SU-DHL-6 (cell line): ENCODE data around the gene CENPC.
"Not testable (repeated sequence)": the region's sequence is repeated elsewhere in the genome, so short reads cannot be mapped to it uniquely, and the experiment has no call there.

Experiments used
- H2AFZ ChIP-seq: fragments of 200-600 bp; sonication (generic); 2 replicates; pipeline ENCODE4 v1.6.1; 2014; ENCODE audit warnings: low read depth, mild to moderate bottlenecking, moderate library complexity, mixed read lengths, antibody characterized with exemption, low read length; ENCODE audit not compliant: severe bottlenecking
- H3F3A ChIP-seq: fragments of 200-600 bp; shearing (Covaris generic); 2 replicates; pipeline ENCODE4 v1.6.0; 2016; ENCODE audit warnings: antibody characterized with exemption, mild to moderate bottlenecking; ENCODE audit not compliant: insufficient read depth
- H3K27ac ChIP-seq: fragments of 200-600 bp; sonication (generic); 2 replicates; pipeline ENCODE4 v1.5.1; 2016; ENCODE audit warnings: low read depth, mild to moderate bottlenecking, low read length, moderate library complexity, mixed read lengths
- H3K27me3 ChIP-seq: fragments of 200-600 bp; sonication (generic), shearing (Covaris generic); 2 replicates; pipeline ENCODE4 v1.6.0; 2014; ENCODE audit warnings: mild to moderate bottlenecking, low read length
- H3K36me3 ChIP-seq: fragments of 200-600 bp; sonication (generic); 2 replicates; pipeline ENCODE4 v1.6.1; 2014; ENCODE audit warnings: mild to moderate bottlenecking, low read length, mixed read lengths
- H3K4me2 ChIP-seq: fragments of 300-600, 200-600 bp; shearing (Covaris generic), sonication (generic); 2 replicates; pipeline ENCODE4 v1.6.0; 2014; ENCODE audit warnings: low read length, low read depth, mild to moderate bottlenecking; ENCODE audit not compliant: poor library complexity, severe bottlenecking
- H3K4me3 ChIP-seq: fragments of 200-600 bp; sonication (generic); 2 replicates; pipeline ENCODE4 v1.5.1; 2014; ENCODE audit warnings: antibody characterized with exemption, low read length, mild to moderate bottlenecking, mixed read lengths; ENCODE audit not compliant: insufficient read depth, poor library complexity, severe bottlenecking
- H3K79me2 ChIP-seq: fragments of 200-600 bp; sonication (generic); 2 replicates; pipeline ENCODE4 v1.6.1; 2014; ENCODE audit warnings: mild to moderate bottlenecking, low read length, moderate library complexity; ENCODE audit not compliant: insufficient read depth
- H3K9ac ChIP-seq: fragments of 200-600 bp; sonication (generic); 2 replicates; pipeline ENCODE4 v1.7.0; 2014; ENCODE audit warnings: mild to moderate bottlenecking, low read length
- H3K9me2 ChIP-seq: fragments of 200-600 bp; sonication (generic); replicated peaks from 2 replicates; pipeline ENCODE4 v1.6.1; 2014; ENCODE audit warnings: low read length; ENCODE audit not compliant: insufficient read depth
- H3K9me3 ChIP-seq: fragments of 200-600 bp; sonication (generic); 2 replicates; pipeline ENCODE4 v1.6.1; 2014; ENCODE audit warnings: low read length, mixed read lengths; ENCODE audit not compliant: insufficient read depth
- H4K20me1 ChIP-seq: fragments of 200-600 bp; sonication (generic); 2 replicates; pipeline ENCODE4 v1.6.1; 2014; ENCODE audit warnings: low read depth, mild to moderate bottlenecking, antibody characterized with exemption, low read length, moderate library complexity, mixed read lengths
- EZH2phosphoT487 ChIP-seq: fragments of 200-600 bp; sonication (generic), shearing (Covaris generic); conservative IDR thresholded peaks from 2 replicates; pipeline ENCODE4 v1.6.1; 2018; ENCODE audit warnings: mild to moderate bottlenecking, antibody characterized with exemption, low read length, moderate library complexity, mixed read lengths
- TF ChIP-seq, protein P1 (sequence below): fragments of 200-600 bp; sonication (generic); IDR thresholded peaks from one replicate; pipeline ENCODE4 v1.5.1; 2017; ENCODE audit warnings: antibody characterized with exemption, mild to moderate bottlenecking, low read length, moderate library complexity; ENCODE audit not compliant: insufficient read depth, poor library complexity, severe bottlenecking

Gene CENPC

DNA sequence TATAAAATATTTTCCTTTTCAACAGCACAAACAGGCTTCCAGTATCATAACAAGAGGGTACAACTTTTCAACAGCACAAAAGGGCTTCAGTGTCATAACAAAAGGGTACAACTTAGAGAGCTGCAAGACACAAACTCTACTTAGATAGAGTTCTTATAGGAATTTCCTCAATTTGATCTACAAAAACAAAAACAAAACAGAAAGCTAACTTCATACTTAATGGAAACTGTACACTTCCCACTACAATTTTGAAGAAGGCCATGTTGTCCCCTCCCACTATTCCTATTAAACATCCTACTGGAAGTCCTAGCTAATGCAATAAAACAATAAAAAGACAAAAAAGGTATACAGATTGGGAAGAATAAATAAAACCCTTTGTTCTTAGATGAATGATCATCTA is 96.7 kb downstream of the CENPC start:
- Histone ChIP-seq H3K36me3 (no peaks in the 10 kb centered on the region), H3K9me3 (no peaks in the 10 kb centered on the region), H3K4me2 (no peak overlapping the region), H2AFZ (no peak overlapping the region), H3K27me3 (no peaks in the 10 kb centered on the region), H3K4me3 (no peak overlapping the region), H3K9ac (no peak overlapping the region), H3K9me2 (no peaks in the 10 kb centered on the region), H4K20me1 (no peaks in the 10 kb centered on the region), H3K27ac (no peak overlapping the region), H3F3A (no peaks in the 10 kb centered on the region), H3K79me2 (no peaks in the 10 kb centered on the region)
- TF ChIP-seq, protein P1, sequence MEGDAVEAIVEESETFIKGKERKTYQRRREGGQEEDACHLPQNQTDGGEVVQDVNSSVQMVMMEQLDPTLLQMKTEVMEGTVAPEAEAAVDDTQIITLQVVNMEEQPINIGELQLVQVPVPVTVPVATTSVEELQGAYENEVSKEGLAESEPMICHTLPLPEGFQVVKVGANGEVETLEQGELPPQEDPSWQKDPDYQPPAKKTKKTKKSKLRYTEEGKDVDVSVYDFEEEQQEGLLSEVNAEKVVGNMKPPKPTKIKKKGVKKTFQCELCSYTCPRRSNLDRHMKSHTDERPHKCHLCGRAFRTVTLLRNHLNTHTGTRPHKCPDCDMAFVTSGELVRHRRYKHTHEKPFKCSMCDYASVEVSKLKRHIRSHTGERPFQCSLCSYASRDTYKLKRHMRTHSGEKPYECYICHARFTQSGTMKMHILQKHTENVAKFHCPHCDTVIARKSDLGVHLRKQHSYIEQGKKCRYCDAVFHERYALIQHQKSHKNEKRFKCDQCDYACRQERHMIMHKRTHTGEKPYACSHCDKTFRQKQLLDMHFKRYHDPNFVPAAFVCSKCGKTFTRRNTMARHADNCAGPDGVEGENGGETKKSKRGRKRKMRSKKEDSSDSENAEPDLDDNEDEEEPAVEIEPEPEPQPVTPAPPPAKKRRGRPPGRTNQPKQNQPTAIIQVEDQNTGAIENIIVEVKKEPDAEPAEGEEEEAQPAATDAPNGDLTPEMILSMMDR = no peak
- no peak for TF ChIP-seq EZH2phosphoT487

DNA sequence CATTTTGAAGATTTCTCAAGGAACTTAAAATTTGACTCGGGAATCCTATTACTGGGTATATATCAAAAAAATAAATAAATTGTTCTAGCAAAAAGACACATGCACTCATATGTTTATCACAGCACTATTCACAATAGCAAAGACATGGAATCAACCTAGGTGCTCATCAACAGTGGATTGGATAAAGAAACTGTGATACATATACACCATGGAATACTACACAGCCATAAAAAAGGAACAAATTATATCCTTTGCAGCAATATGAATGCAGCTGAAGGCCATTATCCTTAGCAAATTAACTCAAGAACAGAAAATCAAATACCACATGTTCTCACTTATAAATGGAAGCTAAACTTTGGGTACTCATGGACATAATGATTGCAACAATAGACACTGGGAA is 97.4 kb downstream of the CENPC start:
- Histone ChIP-seq H4K20me1 (no peaks in the 10 kb centered on the region), H3K27ac (no peak overlapping the region), H3K4me2 (no peak overlapping the region), H3K79me2 (no peaks in the 10 kb centered on the region), H3K4me3 (no peak overlapping the region), H3K9me2 (no peaks in the 10 kb centered on the region), H3K9me3 (no peaks in the 10 kb centered on the region), H3K27me3 (no peaks in the 10 kb centered on the region), H3K36me3 (no peaks in the 10 kb centered on the region), H3K9ac (no peak overlapping the region), H3F3A (no peaks in the 10 kb centered on the region), H2AFZ (no peak overlapping the region)
- TF ChIP-seq EZH2phosphoT487 = no peak
- TF ChIP-seq, protein P1 = no peak

DNA sequence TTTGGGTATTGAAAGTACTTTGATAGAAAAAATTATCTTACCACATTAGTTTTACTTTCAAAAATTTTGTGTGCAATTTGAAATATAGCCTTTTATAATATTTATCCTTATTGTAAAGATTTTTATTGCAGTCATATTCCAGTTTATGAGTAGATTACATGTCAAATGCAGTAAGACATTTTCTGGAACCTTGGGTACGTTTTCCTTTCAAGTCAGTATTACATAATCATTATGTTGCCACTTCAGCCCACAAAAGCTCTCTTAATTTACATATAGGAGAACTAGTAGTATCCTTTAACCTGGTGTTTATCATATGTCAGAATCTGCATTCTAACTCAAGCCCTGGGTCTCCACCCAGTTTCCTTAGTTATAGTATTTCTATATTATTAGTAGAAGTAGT is 98.5 kb downstream of the CENPC start:
- H3K9me2 ChIP-seq = no peaks in the 10 kb centered on the region
- no peak overlapping the region for H3K27ac ChIP-seq
- no peak overlapping the region for H3K9ac ChIP-seq
- H3F3A ChIP-seq = no peaks in the 10 kb centered on the region
- H3K4me3 ChIP-seq = no peak overlapping the region
- TF ChIP-seq, protein P1 = no peak
- no peak for TF ChIP-seq EZH2phosphoT487
- H4K20me1 ChIP-seq = no peaks in the 10 kb centered on the region
- no peaks in the 10 kb centered on the region for H3K36me3 ChIP-seq
- H3K79me2 ChIP-seq = no peaks in the 10 kb centered on the region
- H3K4me2 ChIP-seq = no peak overlapping the region
- no peaks in the 10 kb centered on the region for H3K9me3 ChIP-seq
- no peaks in the 10 kb centered on the region for H3K27me3 ChIP-seq
- H2AFZ ChIP-seq = no peak overlapping the region

DNA sequence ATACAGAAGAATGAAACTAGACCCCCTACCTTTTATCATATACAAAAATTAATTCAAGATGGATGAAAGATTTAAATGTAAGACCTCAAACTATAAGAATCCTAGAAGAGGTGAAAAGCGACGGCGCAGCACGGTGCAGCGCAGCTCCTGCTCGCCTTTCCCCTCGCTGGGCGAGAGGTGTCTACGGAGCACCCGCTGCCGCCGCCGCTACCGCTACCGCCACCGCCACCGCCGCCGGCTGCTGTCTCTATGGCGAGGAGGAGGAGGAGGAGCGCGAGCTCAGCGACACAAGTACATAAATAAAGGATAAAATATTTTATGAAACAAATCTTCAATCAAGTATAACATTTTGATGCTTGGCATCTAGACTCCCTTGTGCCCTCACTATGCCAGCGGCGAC is 99.4 kb downstream of the CENPC start:
- H3K27me3 ChIP-seq, H3K27ac ChIP-seq, H3K79me2 ChIP-seq, H2AFZ ChIP-seq, H3K9me3 ChIP-seq, H3K36me3 ChIP-seq, H3F3A ChIP-seq, H3K4me2 ChIP-seq, H3K9ac ChIP-seq, H4K20me1 ChIP-seq, H3K4me3 ChIP-seq, H3K9me2 ChIP-seq: not testable (repeated sequence)
